NCI-H146 (cell line): ENCODE measurements around the gene SLC5A12.

ENCODE experiments used
- DNase-seq: peaks from one replicate; lab custom pipeline; 2025; lab: John Stamatoyannopoulos, UW

The SLC5A12 gene

GRCh38 chr11:26721948-26722475, at the start of gene SLC5A12:
TSS of gene SLC5A12 (minus strand) at chr11:26722060. CDS start at chr11:26721714, 346 bp downstream.
- no peak for DNase-seq

GRCh38 chr11:26769027-26769426, 47.2 kb upstream of the SLC5A12 start:
- DNase-seq: no peak

GRCh38 chr11:26767060-26767459, 45.2 kb upstream of the SLC5A12 start:
- no peak for DNase-seq

GRCh38 chr11:26765323-26765722, 43.5 kb upstream of the SLC5A12 start:
- no peak for DNase-seq

- DNase-seq: no peak
These were observed 43.0 kb upstream of the SLC5A12 start for GRCh38 chr11:26764825-26765224.

GRCh38 chr11:26764315-26764714, 42.5 kb upstream of the SLC5A12 start:
- DNase-seq: no peak

GRCh38 chr11:26762089-26762488, 40.2 kb upstream of the SLC5A12 start:
- no peak for DNase-seq

- no peak for DNase-seq
These were observed 39.5 kb upstream of the SLC5A12 start for GRCh38 chr11:26761361-26761809.

GRCh38 chr11:26757995-26758394, 36.1 kb upstream of the SLC5A12 start:
- no peak for DNase-seq

- no peak for DNase-seq
These were observed 33.9 kb upstream of the SLC5A12 start for GRCh38 chr11:26755762-26756161.

- peak; percentile 58 for DNase-seq
These were observed 32.1 kb upstream of the SLC5A12 start for GRCh38 chr11:26753723-26754504.

- no peak for DNase-seq
These were observed 28.1 kb upstream of the SLC5A12 start for GRCh38 chr11:26749927-26750326.

- DNase-seq: no peak
These were observed 21.8 kb upstream of the SLC5A12 start for GRCh38 chr11:26743622-26744021.

GRCh38 chr11:26742966-26743365, 21.1 kb upstream of the SLC5A12 start:
- no peak for DNase-seq

GRCh38 chr11:26741036-26741435, 19.2 kb upstream of the SLC5A12 start:
- no peak for DNase-seq

GRCh38 chr11:26739366-26740073, 17.7 kb upstream of the SLC5A12 start:
- DNase-seq: no peak

GRCh38 chr11:26734691-26735090, 12.8 kb upstream of the SLC5A12 start:
- DNase-seq: no peak

- no peak for DNase-seq
These were observed 9.2 kb upstream of the SLC5A12 start for GRCh38 chr11:26731084-26731456.

- DNase-seq: no peak
These were observed 8.7 kb upstream of the SLC5A12 start for GRCh38 chr11:26730414-26731083.

GRCh38 chr11:26729284-26729683, 7.4 kb upstream of the SLC5A12 start:
- DNase-seq: no peak

GRCh38 chr11:26726960-26727359, 5.1 kb upstream of the SLC5A12 start:
- DNase-seq: no peak

GRCh38 chr11:26719998-26720397, 1.9 kb downstream of the SLC5A12 start:
- DNase-seq: no peak
